RCC 7860 (cell line): ENCODE results near the gene TSPOAP1.
A peak's percentile ranks its signal among the peaks of the same experiment; 100 is the strongest.

Source experiments
- DNase-seq: peaks from one replicate; pipeline ENCODE4 v3.0.0-alpha.2; 2015; ENCODE audit warnings: low spot score
- FAIRE-seq: peaks from 2 replicates; lab custom pipeline; 2012; peaks lifted over from hg19 to GRCh38; lab: Jason Lieb, UNC

The TSPOAP1 gene

GRCh38 chr17:58363457-58364185 is 35.0 kb upstream of the TSPOAP1 start:
- DNase-seq, result no peak
- FAIRE-seq, result no peak

- no peak for FAIRE-seq
Measured at GRCh38 chr17:58362368-58363014, 33.9 kb upstream of the TSPOAP1 start.

GRCh38 chr17:58360296-58361063 is 31.9 kb upstream of the TSPOAP1 start:
- FAIRE-seq, result no peak

More at GRCh38 chr17:58362368-58363014, 33.9 kb upstream of the TSPOAP1 start:
- DNase-seq, result no peak

GRCh38 chr17:58358408-58359172 is 30.0 kb upstream of the TSPOAP1 start:
- DNase-seq, result no peak
- FAIRE-seq, result no peak

More at GRCh38 chr17:58360296-58361063, 31.9 kb upstream of the TSPOAP1 start:
- no peak for DNase-seq

GRCh38 chr17:58357312-58358297 is 29.0 kb upstream of the TSPOAP1 start:
- FAIRE-seq (no peak), DNase-seq (no peak)

GRCh38 chr17:58356231-58356630 is 27.6 kb upstream of the TSPOAP1 start:
- DNase-seq, result no peak
- FAIRE-seq, result no peak

GRCh38 chr17:58354541-58355216 is 26.1 kb upstream of the TSPOAP1 start:
- FAIRE-seq (no peak), DNase-seq (no peak)

GRCh38 chr17:58353389-58353825 is 24.8 kb upstream of the TSPOAP1 start:
- DNase-seq (no peak), FAIRE-seq (no peak)

- FAIRE-seq, result no peak
- DNase-seq, result no peak
Measured at GRCh38 chr17:58352596-58353388, 24.2 kb upstream of the TSPOAP1 start.

- FAIRE-seq, result no peak
- DNase-seq, result peak; percentile 85
Measured at GRCh38 chr17:58351831-58352595, 23.4 kb upstream of the TSPOAP1 start, which contains the start of gene SUPT4H1. SUPT4H1 (minus strand) TSS chr17:58352201; CDS start chr17:58352135, 66 bp downstream.

- FAIRE-seq (no peak), DNase-seq (no peak)
Measured at GRCh38 chr17:58351182-58351581, 22.6 kb upstream of the TSPOAP1 start.

GRCh38 chr17:58348038-58348437 is 19.4 kb upstream of the TSPOAP1 start:
- no peak for DNase-seq
- FAIRE-seq, result no peak

- no peak for DNase-seq
- no peak for FAIRE-seq
Measured at GRCh38 chr17:58345500-58345899, 16.9 kb upstream of the TSPOAP1 start.

- no peak for FAIRE-seq
- DNase-seq, result no peak
Measured at GRCh38 chr17:58344791-58345157, 16.2 kb upstream of the TSPOAP1 start.

GRCh38 chr17:58344047-58344790 is 15.6 kb upstream of the TSPOAP1 start:
- no peak for DNase-seq
- no peak for FAIRE-seq

GRCh38 chr17:58343131-58343530 is 14.5 kb upstream of the TSPOAP1 start:
- DNase-seq (no peak), FAIRE-seq (no peak)
